Lower leg skin (tissue), 3 donors: Measurements from ENCODE around the gene TNNI2.

Source experiments
- POLR2A ChIP-seq, 2 donors: fragments of 450-650 bp; IDR thresholded peaks; one replicate each; pipeline ENCODE4 v1.6.1; 2016 to 2017; ENCODE audit warnings: antibody characterized with exemption in 2 of 2, mild to moderate bottlenecking in 1 of 2, moderate library complexity in 1 of 2
- TF ChIP-seq, protein P1 (sequence below), 3 donors: fragments of 450-650 bp; IDR thresholded peaks; one replicate each; pipeline ENCODE4 v1.5.1; 2016; ENCODE audit warnings: antibody characterized with exemption in 3 of 3, mild to moderate bottlenecking in 3 of 3, moderate library complexity in 2 of 3

DNA sequence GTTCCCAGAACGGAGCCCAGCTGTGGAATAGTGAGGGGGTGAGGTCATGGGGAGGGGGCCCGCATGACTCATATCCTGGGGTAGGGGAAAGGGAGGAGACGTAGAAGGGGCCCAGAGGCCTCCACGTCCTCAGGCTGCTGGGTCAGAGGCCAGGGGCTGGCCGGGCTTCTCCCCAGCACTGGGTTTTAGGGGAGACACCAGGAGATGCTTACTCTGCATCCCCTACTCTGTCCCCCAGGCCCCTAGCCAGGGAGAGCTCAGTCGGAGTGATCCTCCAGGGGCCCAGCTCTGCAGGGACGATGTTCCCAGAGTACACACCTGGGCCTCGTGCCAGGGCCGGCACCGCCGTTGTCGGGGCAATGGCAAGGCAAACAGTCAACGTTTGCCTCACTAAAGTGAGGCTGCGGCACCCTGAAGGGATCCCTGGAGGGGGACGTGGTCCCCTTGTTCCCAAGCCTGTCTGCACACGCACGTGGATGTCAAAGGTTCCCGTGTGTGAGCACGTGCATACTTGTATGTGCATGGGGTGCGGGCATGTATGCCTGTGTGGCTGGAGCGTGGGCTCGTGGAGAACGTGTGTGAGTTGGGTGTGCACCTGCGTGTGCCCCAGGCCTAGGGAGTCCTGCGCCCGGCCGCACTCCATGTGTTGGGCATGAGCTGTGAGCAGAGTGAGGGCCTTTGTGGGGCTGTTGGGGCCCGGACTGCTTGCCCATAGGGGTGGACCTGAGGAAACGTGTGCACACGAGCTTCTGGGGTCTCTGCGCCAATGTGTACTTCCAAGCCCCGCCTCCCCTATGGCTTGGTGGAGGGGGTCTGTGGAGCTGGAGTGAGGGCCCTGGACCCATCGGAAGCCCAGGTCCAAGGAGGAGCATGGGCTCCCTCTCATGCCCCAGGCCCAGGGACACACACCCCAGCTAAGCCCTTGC lies 38.7 kb downstream of the TNNI2 start:
- TF ChIP-seq, protein P1, sequence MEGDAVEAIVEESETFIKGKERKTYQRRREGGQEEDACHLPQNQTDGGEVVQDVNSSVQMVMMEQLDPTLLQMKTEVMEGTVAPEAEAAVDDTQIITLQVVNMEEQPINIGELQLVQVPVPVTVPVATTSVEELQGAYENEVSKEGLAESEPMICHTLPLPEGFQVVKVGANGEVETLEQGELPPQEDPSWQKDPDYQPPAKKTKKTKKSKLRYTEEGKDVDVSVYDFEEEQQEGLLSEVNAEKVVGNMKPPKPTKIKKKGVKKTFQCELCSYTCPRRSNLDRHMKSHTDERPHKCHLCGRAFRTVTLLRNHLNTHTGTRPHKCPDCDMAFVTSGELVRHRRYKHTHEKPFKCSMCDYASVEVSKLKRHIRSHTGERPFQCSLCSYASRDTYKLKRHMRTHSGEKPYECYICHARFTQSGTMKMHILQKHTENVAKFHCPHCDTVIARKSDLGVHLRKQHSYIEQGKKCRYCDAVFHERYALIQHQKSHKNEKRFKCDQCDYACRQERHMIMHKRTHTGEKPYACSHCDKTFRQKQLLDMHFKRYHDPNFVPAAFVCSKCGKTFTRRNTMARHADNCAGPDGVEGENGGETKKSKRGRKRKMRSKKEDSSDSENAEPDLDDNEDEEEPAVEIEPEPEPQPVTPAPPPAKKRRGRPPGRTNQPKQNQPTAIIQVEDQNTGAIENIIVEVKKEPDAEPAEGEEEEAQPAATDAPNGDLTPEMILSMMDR (IDR thresholded peaks at IDR 0.05), result no peak
- TF ChIP-seq POLR2A (IDR thresholded peaks at IDR 0.05), result no peak
